BLaER1 (cell line): ENCODE data around the gene SCFD1.

Experiments
- H3K27ac ChIP-seq: shearing (Covaris generic); formaldehyde crosslinking; 2 replicates; pipeline ENCODE4 v1.8.1; 2022
- H3K27me3 ChIP-seq: shearing (Covaris generic); formaldehyde crosslinking; 2 replicates; pipeline ENCODE4 v1.8.1; 2022
- H3K36me3 ChIP-seq: shearing (Covaris generic); formaldehyde crosslinking; 2 replicates; pipeline ENCODE4 v1.8.1; 2022
- H3K4me1 ChIP-seq: shearing (Covaris generic); formaldehyde crosslinking; 2 replicates; pipeline ENCODE4 v1.8.1; 2022
- H3K4me2 ChIP-seq: shearing (Covaris generic); formaldehyde crosslinking; 2 replicates; pipeline ENCODE4 v1.8.1; 2022
- H3K4me3 ChIP-seq: shearing (Covaris generic); formaldehyde crosslinking; 2 replicates; pipeline ENCODE4 v1.8.1; 2022
- H3K9ac ChIP-seq: shearing (Covaris generic); formaldehyde crosslinking; 2 replicates; pipeline ENCODE4 v1.8.1; 2022
- H3K9me3 ChIP-seq: shearing (Covaris generic); formaldehyde crosslinking; 2 replicates; pipeline ENCODE4 v1.8.1; 2022
- H4K20me1 ChIP-seq: shearing (Covaris generic); formaldehyde crosslinking; 2 replicates; pipeline ENCODE4 v1.8.1; 2022
- Cebpa-rat ChIP-seq: shearing (Covaris generic); IDR thresholded peaks from 2 replicates; pipeline ENCODE4 v1.8.1; 2022

The SCFD1 gene

DNA sequence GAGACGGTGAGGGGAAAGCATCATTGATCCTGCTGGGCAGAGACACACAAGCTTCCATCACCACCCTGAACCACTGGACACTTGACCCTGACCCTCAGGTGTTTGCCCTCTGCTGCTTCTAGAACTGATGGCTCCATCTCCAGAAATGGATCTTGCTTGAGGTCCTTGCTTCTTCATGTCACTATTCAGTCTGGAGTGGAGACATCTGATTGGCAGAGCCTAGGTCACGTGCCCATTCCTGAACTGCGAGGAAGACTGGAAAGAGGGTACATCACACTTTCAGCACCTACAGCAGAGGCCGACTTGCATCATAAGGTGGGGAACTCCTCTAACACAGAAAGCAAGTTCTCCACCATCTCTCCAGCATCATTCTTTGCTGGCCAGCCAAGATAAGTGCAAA, 145.5 kb downstream of the SCFD1 start:
- Histone ChIP-seq H3K36me3 (no peaks in the 10 kb centered on the region), H4K20me1 (no peaks in the 10 kb centered on the region), H3K9me3 (peaks cover 14% of the 10 kb centered on the region), H3K27ac (no peak overlapping the region), H3K4me1 (no peaks in the 10 kb centered on the region), H3K9ac (no peak overlapping the region), H3K4me2 (no peak overlapping the region), H3K4me3 (no peak overlapping the region), H3K27me3 (no peaks in the 10 kb centered on the region)
- TF ChIP-seq Cebpa-rat: no peak

DNA sequence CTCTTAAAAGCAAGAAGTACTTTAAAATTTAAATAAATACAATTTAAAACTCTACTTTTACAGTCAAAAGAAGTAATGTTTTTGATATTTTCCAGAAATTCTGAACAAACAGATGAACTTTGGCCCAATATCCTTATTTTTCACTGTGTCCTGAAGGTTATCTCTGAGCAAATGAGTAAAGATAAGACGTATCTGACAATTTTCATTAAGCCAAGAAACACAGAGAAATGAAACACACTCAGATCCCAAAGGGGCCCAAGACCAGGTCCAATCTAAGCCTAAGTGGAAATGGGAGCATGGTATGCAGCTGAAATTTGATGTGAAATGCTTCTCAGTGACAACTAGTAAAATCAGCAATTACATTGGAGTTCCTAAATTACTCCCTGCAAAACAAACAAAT, 146.7 kb downstream of the SCFD1 start:
- Histone ChIP-seq H3K9me3 (peaks cover 3% of the 10 kb centered on the region; the same call in 1 of the 2 replicates), H3K36me3 (no peaks in the 10 kb centered on the region), H3K4me3 (no peak overlapping the region), H3K27me3 (no peaks in the 10 kb centered on the region), H3K4me1 (no peaks in the 10 kb centered on the region), H4K20me1 (no peaks in the 10 kb centered on the region), H3K4me2 (no peak overlapping the region), H3K27ac (no peak overlapping the region), H3K9ac (no peak overlapping the region)
- TF ChIP-seq Cebpa-rat: no peak

DNA sequence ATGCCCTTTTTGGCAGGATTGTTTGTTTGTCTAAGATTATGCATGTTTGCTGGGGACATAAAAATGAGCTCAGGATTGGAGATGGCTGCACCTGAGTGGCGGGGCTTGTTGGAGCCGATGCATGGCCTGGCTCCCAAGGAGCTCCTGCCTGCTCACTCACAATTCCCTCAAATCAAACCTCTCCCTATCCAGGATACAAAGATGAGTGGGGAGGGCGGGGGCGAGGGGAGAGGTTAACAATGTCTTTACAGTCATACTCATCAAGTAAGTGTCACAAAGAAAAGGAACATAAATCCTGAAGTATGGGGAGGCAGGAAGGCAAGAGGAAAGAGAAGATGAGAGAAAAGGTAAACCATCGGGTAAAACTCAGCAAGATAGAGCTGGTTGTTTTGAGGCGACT, 148.3 kb downstream of the SCFD1 start:
- Histone ChIP-seq H3K9ac (no peak overlapping the region), H3K9me3 (no peaks in the 10 kb centered on the region), H3K27ac (no peak overlapping the region), H3K27me3 (no peaks in the 10 kb centered on the region), H3K4me2 (no peak overlapping the region), H3K4me1 (no peaks in the 10 kb centered on the region), H3K36me3 (no peaks in the 10 kb centered on the region), H3K4me3 (no peak overlapping the region), H4K20me1 (no peaks in the 10 kb centered on the region)
- TF ChIP-seq Cebpa-rat: no peak

DNA sequence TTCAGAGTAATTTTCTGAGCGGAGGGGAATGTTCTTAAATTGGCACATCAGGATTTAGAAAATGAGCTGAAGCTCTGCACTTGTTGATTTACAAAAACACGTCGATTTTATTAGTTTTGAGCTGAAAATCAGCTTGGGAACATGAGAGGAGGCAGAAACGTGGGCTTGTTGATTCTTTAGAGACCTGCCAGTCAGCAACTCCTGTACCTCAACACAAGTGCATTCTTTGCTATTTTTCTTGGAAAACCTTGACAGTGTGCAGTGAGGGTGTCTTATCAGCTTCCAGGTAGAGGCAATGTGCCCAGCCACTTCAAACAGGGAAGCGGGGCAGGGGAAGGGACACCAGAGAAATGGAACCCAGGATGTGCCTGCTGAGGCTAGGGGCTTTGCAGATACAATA, 149.5 kb downstream of the SCFD1 start:
- Histone ChIP-seq H3K9ac (no peak overlapping the region), H3K27me3 (no peaks in the 10 kb centered on the region), H3K4me3 (no peak overlapping the region), H3K36me3 (no peaks in the 10 kb centered on the region), H3K9me3 (no peaks in the 10 kb centered on the region), H3K4me1 (no peaks in the 10 kb centered on the region), H3K27ac (no peak overlapping the region), H3K4me2 (no peak overlapping the region), H4K20me1 (no peaks in the 10 kb centered on the region)
- no peak for TF ChIP-seq Cebpa-rat

DNA sequence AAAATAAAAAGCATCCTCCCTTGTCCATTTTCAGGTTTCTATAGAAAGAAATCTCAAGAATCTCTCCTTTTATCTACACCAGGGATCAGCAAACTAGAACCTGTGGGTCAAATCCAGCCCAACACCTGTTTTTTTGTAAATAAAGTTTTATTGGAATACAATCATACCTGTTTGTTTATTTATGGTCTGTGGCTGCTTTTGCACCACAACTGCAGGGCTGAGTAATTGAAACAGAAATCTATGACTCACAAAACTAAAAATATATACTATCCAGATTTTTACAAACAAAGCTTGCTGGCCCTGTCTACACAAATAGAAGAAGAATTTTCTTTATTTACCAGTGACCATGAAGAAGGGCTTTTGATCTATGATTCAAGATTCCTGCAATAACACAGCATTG, 157.1 kb downstream of the SCFD1 start:
- no peak for TF ChIP-seq Cebpa-rat
- Histone ChIP-seq H3K36me3 (no peaks in the 10 kb centered on the region), H3K9me3 (no peaks in the 10 kb centered on the region), H3K27me3 (no peaks in the 10 kb centered on the region), H3K4me1 (no peaks in the 10 kb centered on the region), H4K20me1 (no peaks in the 10 kb centered on the region), H3K4me3 (no peak overlapping the region), H3K9ac (no peak overlapping the region), H3K27ac (no peak overlapping the region), H3K4me2 (no peak overlapping the region)
